GM19438 (cell line): ENCODE data around the gene CDH7.

Experiments used
- ATAC-seq: cut with Tn5 transposase; IDR thresholded peaks from one replicate; pipeline ENCODE4 v1.9.1; 2021; ENCODE audit warnings: low read depth; ENCODE audit not compliant: unreplicated experiment

Gene CDH7

DNA sequence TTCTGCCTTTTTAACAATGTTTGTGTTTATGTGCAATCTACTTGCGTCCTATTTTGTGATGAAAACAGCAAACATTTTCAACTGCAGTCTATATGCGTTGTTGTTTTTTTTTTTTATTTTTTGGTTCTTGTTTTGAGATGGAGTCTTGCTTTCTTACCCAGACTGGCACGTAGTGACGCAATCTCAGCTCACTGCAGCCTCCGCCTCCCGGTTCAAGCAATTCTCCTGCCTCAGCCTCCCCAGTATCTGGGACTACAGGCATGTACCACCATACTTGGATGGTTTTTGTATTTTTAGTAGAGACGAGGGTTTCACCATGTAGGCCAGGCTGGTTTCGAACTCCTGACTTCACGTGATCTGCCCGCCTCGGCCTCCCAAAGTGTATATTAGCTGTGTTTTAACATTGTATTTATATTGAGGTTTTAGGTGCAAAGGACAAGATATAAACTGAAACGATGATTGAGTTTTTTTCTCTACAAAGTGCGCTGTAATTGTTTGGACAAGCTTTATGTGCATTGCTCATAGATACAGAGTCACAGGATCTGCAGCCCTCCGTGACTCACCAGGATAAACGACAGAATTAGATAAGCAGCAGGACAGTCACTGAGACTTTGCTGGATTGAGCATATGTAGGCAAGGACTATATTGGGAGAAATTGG is 17.4 kb downstream of the CDH7 start:
- ATAC-seq: no peak

DNA sequence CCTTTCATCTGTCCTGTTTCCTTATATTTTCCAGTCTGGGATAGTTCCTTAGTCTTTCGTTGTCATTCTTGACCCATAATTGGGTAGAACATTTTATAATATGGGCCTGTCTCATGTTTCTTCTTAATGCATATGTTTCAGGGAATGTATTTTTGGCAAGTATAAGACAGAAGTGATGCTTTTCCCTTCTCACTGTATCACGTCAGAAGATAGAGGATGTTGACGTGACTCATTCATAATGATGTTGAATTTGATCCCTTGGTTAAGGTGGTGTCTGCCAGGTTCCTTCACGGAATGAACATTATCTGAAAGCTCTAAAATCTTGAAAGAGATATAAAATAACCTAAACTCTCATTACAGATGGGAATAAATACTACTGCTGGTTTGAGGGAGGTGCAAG is 18.8 kb downstream of the CDH7 start:
- ATAC-seq: no peak

DNA sequence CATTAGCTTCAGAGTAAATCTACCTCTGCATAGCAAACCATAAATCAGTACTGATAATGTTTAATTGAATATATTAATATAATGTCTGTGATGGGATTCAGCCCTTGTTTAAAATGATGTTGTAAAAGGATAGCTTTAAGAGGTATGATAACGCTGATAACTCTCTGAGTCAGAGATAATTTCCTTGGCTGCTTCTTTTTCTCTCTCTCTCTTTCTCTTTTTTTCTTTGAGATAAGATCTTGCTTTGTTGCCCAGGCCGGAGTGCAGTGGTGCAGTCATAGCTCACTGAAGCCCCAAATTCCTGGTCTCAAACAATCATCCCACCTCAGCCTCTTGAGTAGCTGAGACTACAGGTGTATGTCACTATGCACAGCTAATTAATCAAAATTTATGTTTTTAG is 35.7 kb downstream of the CDH7 start:
- no peak for ATAC-seq

DNA sequence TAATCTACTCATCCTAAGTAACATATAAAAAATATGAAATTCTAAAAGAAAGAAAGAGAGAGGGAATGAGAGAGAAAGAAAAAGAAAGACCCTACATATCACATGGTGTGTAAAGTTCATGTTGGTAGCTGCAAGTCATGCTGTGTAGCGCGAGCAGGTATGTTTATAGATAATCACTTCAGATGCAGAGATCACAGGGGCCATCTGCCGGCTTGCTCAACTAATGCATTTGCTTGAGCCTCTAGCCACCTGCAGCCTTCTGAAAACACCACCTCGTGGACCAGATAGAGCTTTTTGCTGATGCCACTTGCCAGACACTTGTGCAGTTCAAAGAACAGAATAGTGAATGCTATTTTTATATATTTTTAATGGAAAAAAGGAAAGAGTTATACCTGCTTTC is 37.6 kb downstream of the CDH7 start:
- no peak for ATAC-seq

DNA sequence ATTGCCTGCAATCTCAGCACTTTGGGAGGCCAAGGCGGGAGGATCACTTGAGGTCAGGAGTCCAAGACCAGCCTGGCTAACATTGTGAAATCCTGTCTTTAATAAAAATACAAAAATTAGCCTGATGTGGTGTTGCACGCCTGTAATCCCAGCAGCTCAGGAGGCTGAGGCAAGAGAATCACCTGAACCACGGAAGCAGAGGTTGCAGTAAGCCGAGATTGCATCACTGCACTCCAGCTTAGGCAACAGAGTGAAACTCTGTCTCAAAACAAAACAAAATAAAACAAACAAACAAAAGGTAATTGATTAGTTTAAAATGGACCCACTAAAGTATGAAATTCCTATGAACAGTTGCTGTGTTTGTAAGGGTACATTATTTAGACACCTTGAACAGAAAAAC is 39.8 kb downstream of the CDH7 start:
- ATAC-seq: no peak

DNA sequence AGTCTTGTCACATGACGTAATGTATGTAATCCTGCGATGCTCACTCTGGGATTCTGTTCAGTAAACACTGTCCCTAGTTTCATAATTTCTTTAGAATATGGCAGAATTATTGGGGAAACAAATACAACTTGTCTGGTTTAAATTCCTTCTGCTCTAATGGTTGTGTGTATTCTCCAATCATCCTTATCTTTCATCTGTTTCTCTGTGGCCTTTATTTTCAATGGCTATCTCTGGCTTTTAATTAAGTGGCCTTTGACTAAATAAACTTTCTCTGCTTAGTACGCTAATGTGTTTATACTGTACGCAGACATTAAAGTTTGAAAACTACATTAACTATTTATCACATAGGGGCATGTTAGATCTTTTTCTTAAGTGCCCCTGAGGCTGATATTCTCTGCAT is 40.9 kb downstream of the CDH7 start:
- ATAC-seq: no peak

DNA sequence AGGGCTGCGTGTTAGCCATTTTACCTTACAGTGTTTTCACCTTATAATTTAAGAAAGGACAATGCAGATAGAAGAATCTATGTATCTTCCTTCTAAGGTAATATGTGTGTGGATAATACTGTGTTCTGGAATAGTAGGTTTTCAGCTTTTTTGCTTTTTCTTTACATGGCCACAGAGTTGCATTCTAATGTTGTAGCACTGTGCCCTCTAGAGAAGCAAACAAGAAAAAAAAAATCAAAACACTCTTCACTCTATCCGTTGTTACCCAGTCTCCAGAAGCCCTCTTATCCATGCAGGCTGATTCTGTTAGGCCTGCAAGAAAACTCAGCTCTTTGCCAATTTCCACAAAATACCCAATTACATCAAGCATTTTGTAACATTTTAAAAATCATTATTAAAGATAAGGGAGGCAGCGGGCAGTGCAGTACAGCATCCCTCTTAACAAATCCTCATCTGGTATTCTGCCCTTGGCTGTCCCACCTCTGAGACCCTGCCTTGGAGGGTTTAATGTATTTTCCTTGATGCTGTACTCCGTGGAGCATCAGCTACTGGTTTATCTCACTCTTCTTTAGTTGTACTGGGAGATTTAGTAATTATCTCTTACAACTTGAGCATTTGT is 41.8 kb downstream of the CDH7 start:
- ATAC-seq: no peak

DNA sequence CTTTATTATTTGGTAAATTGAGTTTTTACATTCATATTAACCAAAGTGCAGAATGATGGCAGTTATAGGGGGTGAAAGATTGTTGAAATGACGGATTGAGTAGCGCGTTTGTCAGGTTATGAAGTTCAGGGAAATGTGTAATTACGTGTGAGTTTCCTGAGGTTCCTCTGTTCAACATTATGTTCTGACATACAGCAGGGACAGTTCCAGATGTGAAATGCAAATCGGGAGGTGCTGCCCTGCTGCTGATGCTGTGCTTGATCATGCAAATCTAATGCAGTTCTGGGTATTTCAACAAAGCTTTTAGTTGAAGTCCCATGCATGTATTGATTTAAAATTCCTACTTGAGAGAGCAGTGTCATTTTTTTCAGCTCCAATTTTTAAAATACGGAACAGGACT is 57.9 kb downstream of the CDH7 start:
- no peak for ATAC-seq

DNA sequence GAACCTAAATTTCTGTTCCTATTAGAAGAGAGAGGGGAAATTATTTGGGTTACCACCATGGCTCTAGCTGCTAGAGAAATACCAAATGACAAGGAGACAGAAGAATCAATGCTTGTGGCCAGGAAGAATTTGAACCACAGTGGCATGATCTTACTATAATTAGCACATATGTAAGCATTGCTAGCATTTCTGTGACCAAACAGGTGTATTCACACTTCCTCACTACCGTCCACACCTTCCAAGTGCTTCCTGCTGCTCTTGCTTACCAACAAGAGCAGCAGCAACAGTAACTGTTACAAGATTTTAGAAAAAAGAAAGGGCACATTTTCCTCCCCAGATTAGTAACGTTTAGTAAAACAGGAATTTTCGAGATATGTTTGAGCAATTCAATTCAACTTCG is 60.5 kb downstream of the CDH7 start:
- no peak for ATAC-seq

DNA sequence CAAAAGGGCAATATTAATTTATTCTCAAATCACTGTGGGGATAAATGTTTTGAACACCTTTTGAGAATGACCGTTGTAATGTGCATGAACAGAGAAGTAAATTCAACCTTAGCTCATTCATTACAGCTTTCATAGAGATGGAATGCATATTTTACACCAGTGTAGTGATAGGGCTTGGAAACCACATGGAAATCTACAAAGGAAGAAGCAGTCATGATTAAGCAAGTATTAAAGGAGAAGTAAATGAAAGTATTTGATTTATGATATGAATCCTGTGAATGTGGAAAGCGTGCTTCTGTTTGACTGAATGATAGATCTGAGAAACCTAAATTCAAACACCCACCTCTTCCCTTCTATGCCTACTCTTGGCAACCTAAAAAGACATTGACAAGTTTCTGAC is 64.7 kb downstream of the CDH7 start:
- ATAC-seq: no peak

DNA sequence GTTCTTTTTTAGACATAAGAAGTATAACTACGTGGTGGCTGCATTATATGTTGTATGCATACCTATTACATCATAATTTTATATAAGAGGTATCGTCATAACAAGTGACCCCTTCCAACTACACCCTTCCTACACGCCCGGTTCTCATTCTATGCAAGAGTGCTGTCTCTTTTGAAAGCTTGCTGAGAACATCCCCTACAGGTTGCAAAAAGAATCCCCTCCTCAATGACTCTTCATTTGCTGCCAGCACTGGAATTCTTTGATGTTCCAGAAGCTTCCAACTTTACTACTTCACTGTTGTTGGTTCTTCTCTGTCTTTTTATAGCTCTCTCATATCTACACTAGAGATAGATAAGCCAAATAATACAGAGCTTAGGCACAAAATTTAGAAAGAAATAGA is 66.4 kb downstream of the CDH7 start:
- no peak for ATAC-seq

DNA sequence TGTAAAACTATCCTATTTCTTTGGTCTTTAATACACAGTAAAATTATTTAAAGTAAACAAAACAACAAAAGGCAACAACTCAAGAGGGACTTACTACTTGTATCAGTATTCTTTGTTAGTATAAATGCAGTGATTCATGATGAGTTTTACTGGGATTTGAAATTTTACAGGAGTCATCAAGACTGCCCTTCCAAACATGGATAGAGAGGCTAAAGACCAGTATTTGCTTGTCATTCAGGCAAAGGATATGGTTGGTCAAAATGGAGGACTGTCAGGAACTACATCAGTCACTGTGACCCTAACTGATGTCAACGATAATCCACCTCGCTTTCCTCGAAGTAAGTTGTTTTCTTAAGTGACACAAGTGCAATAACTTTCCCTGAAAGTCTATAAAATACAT is 71.1 kb downstream of the CDH7 start:
- ATAC-seq: no peak

DNA sequence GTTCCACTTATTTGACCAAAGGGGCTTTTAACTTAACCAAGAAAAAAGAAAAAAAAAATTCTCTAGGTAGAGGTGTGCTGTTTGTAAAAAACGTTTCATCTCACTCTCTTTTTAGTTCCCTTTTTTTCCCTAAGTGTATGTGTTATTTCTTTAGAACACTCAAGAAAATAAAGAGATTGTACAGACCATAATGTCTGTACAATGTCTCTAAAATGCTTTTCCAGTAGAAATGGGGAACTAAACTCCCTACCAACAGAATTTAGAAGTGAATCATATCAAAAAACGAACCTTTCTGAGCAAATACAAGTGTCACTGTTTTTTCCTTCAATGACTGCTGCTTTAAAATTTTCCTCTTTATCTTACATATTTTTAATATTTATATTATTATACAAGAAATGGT is 72.0 kb downstream of the CDH7 start:
- ATAC-seq: no peak

DNA sequence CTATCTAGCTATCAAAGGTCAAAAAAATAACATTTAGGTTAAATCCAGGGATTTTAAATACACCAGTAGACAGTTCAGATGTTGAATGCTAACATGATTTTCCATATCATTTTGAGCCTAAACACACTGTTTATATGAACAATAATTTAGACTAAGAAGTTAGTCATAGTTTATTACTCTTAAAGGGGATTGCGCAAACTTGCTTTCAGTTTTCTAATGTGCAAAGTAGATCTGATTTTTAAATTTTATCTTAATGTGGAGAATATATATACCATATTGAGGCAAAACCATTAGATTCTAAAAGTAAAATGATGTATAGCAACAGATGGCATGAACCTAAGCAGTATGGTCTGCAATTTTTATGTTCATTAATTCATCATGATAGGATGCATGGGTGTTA is 76.6 kb downstream of the CDH7 start:
- no peak for ATAC-seq

DNA sequence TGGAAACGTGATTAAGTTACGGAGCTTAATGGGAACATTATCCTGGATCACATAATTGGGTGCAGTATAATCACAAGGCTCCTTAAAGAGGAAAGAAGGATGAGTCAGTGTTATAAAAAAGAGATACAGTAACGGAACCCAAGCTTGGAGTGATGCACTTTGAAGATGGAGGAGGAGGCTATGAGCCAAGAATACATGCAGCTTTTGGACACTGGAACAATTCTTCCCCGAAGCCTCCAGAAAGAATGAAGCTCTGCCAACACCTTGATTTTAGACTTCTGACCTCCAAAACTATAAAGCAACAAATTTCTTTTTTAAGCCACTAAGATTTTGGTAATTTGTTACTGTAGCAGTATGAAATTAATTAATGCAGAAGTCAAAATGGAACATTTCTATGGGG is 85.1 kb downstream of the CDH7 start:
- ATAC-seq: no peak

DNA sequence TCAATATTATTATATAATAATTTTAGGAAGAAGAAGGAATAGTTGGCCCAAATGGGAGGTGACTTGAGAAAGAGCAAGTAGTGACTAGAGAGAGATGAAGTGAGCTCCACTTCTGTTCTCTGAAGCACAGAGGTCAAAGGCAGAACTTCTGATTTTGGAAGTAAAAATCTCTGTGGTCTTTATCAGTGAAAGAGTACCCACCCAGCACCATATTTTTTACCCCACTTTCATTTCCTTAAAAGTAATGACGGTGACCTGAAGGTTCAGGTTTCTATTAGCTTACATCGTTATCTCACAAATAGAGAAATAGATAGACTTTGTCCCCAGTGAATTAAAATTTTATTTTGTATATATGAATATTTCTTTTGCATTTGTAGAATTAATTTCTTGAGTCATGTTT is 95.3 kb downstream of the CDH7 start:
- no peak for ATAC-seq

DNA sequence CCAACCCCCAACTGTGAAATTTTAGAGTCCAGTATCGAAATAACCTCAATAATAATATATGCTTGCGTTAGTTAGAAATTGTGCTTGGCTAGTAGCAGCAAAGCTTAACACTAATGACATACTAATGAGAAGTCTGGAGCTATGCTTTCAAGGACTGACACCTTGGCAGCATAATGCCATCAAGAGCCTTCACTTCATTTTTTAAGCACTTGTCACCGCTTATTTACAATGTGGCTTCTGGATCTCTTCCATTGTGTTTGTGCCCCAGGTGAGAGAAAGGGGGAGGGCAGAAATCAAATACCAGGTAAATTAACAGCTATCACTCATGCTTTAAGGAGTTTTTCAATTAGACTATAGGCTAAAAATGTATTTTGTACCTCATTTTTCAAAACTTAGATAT is 101.5 kb downstream of the CDH7 start:
- ATAC-seq: no peak

DNA sequence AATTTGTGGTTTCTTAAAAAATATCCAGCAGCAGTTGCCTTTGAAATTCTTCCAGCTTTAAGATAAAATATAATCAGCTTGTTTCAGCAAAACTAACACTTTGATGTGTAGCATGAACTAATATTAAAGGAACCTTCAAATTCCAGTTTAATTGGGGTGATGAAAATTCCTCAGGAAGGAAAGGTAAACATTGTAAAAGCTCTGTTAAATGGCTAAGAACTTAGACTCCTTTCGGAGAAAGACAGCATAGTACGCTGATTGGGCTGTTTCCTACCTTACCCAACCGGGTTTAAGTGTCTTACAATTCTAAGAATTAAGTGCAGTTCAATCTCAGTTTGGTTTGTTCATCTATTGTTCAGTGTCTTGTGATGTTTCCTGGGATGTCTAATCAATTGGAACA is 108.3 kb downstream of the CDH7 start:
- no peak for ATAC-seq

DNA sequence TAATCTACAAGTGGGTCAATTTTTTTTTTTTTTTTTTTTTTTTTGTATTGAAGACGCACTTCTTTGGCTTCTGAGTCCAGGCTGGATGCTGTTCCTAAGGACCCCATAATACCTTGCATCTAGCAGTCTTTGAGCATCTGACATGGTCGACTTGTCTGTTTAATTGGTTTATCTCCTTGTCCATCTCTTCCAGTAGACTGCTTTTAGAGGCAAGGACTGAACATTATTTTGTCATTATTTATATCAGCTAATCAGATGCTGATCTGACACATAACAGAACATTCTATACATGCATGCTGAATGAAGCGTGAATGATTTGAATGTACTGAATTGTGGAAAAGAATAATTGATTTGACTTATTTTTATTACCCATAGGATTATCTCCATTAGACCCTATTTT is 118.7 kb downstream of the CDH7 start:
- no peak for ATAC-seq

DNA sequence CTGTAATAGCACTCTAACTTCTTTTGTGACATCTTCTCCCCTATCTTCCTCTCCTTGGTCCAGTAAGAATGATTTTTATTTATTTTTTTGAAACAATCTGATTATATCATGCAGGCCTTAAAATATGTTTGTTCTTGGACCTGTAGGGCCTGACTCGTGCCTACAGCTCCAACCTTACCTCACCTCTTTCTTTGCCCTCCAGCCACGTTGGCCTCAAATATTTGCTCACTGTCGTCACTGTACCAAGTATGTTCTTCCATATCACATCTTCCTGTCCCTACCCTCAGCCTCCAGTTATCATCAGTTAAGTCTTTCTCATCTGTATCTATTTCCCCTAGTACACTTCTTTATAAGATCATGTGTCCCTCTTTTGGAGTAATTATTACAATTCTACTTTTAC is 125.5 kb downstream of the CDH7 start:
- no peak for ATAC-seq

DNA sequence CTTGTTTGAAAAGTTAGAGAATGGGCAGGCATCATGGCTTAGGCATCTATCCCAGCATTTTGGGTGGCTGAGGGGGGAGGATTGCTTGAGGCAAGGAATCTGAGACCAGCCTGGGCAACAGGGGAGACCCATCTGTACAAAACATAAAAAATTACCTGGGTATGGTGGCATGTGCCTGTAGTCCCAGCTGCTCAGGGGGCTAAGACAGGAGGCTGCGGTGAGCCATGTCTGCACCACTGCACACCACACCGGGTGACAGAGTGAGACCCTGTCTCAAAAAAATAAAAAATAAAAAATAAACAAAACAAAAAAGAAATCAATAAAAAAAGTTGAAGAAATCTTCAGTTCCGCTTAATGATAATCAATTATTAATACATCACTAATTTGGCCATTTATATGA is 146.5 kb downstream of the CDH7 start:
- ATAC-seq: no peak

DNA sequence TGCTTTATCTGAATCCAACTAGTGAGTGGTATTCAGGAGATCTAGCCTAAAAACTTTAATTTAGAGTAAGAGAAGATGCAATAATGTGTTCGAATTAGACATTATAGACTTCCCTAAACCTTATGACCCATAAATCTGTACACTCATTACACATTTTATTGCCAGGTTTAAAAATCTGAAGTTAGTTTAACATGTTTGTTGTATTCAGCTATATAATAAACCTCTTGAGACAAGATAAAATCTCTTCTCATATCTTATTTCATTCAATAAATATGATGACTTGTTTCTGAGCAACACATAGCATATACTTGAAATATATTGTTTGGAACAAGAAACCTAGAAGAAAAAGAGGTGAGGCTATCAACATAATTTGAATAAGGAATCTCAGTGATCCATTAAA is 150.7 kb downstream of the CDH7 start:
- no peak for ATAC-seq

DNA sequence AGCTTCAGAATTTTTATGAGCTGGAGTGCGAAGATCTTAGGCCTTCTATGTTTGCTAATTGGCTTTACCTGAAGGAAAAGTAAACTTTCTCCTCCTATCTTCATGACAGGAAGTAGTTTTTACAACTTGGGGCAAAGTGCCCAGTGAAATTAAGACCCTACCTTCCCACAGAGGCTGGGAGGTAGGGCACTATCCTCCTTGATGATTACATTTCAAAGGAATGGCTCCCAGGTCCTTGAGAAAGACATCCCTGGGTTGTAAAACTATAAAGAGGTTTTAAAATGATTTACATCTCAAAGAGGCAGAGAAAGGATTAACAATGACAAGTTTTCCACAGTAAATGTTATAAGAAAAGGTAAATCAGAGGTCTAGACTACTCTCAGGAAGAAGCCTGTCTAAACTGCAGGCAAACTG is 155.8 kb downstream of the CDH7 start:
- no peak for ATAC-seq
